HG03432 (cell line): ENCODE data around the gene TTF1.
"Not testable (repeated sequence)": the region's sequence is repeated elsewhere in the genome, so short reads cannot be mapped to it uniquely, and the experiment has no call there.

Experiments
- ATAC-seq: cut with Tn5 transposase; IDR thresholded peaks from one replicate; pipeline ENCODE4 v1.9.1; 2021; ENCODE audit warnings: mild to moderate bottlenecking, moderate library complexity; ENCODE audit not compliant: unreplicated experiment

TTF1 gene

GRCh38 chr9:132412089-132412488 lies 5.4 kb upstream of the TTF1 start:
- ATAC-seq, result no peak

- peak; percentile 42 for ATAC-seq
These were observed 4.5 kb upstream of the TTF1 start for GRCh38 chr9:132411091-132411508.

GRCh38 chr9:132410642-132411041 lies 4.0 kb upstream of the TTF1 start:
- ATAC-seq, result no peak

GRCh38 chr9:132409828-132410528 lies 3.3 kb upstream of the TTF1 start, which contains the start of gene CFAP77:
Gene CFAP77, plus strand, starts transcription at chr9:132410211. Its CDS starts 61 bp downstream, at chr9:132410272.
- ATAC-seq, result no peak

GRCh38 chr9:132408521-132408920 lies 1.9 kb upstream of the TTF1 start:
- no peak for ATAC-seq

GRCh38 chr9:132407196-132407595 lies 556 bp upstream of the TTF1 start:
- no peak for ATAC-seq

GRCh38 chr9:132404228-132404881 lies 2.3 kb downstream of the TTF1 start:
- no peak for ATAC-seq

GRCh38 chr9:132401824-132402223 lies 4.8 kb downstream of the TTF1 start:
- ATAC-seq, result no peak

- no peak for ATAC-seq
These were observed 11.1 kb downstream of the TTF1 start for GRCh38 chr9:132395560-132395959.

GRCh38 chr9:132391449-132391848 lies 15.2 kb downstream of the TTF1 start:
- no peak for ATAC-seq

GRCh38 chr9:132390966-132391365 lies 15.7 kb downstream of the TTF1 start:
- no peak for ATAC-seq

GRCh38 chr9:132387133-132387532 lies 19.5 kb downstream of the TTF1 start:
- no peak for ATAC-seq

- ATAC-seq, result peak; percentile 43
These were observed 22.3 kb downstream of the TTF1 start for GRCh38 chr9:132384376-132384775.

GRCh38 chr9:132383462-132383883 lies 23.2 kb downstream of the TTF1 start:
- ATAC-seq, result peak; percentile 45

GRCh38 chr9:132381966-132382541 lies 24.6 kb downstream of the TTF1 start:
- ATAC-seq, result peak; percentile 67

GRCh38 chr9:132378416-132378815 lies 28.2 kb downstream of the TTF1 start:
- ATAC-seq, result not testable (repeated sequence)

- not testable (repeated sequence) for ATAC-seq
These were observed 28.9 kb downstream of the TTF1 start for GRCh38 chr9:132377769-132378168.

GRCh38 chr9:132372177-132373095 lies 34.2 kb downstream of the TTF1 start:
- no peak for ATAC-seq

GRCh38 chr9:132370592-132370991 lies 36.0 kb downstream of the TTF1 start:
- no peak for ATAC-seq

- no peak for ATAC-seq
These were observed 37.2 kb downstream of the TTF1 start for GRCh38 chr9:132369421-132369820.
